WTC11 (cell line): ENCODE measurements around the gene MOV10L1. TPM values are rescaled to one million over a fixed set of nuclear protein-coding genes. Genes with fewer than 3 reads are reported as not detected.

Experiments
- ATAC-seq: fragments of 200-7000 bp; cut with Tn5 transposase; 2 replicates; pipeline ENCODE4 v1.10.0; 2021; ENCODE audit warnings: mild to moderate bottlenecking, moderate library complexity
- CTCF ChIA-PET: fragments of 300-600 bp; sonication (Branson Sonifier 250); formaldehyde crosslinking; loops from one replicate; lab custom pipeline; 2021; ENCODE audit warnings: antibody characterized with exemption; lab: Charles Lee
- POLR2A ChIA-PET: fragments of 350-600 bp; sonication (Branson Sonifier 250); formaldehyde crosslinking; loops from one replicate; lab custom pipeline; 2021; ENCODE audit warnings: antibody characterized with exemption; lab: Charles Lee
- DNase-seq: peaks from one replicate; pipeline ENCODE4 v3.0.0; 2021; ENCODE audit warnings: low spot score
- H3K27ac Mint-ChIP-seq: 2 replicates; pipeline ENCODE4 v1.8.0; 2021; ENCODE audit warnings: mixed read lengths
- H3K27me3 Mint-ChIP-seq: 2 replicates; pipeline ENCODE4 v1.8.0; 2021; ENCODE audit warnings: low read depth, mild to moderate bottlenecking, moderate library complexity, mixed read lengths
- H3K36me3 Mint-ChIP-seq: 2 replicates; pipeline ENCODE4 v1.8.0; 2021; ENCODE audit warnings: mixed read lengths
- H3K4me1 Mint-ChIP-seq: 2 replicates; pipeline ENCODE4 v1.8.0; 2022; ENCODE audit warnings: mixed read lengths
- H3K4me3 Mint-ChIP-seq: 2 replicates; pipeline ENCODE4 v1.8.0; 2021; ENCODE audit warnings: mild to moderate bottlenecking, moderate library complexity, mixed read lengths
- H3K9me3 Mint-ChIP-seq: 2 replicates; pipeline ENCODE4 v1.8.0; 2021; ENCODE audit warnings: mixed read lengths
- ATF1 ChIP-seq: sonication (generic); formaldehyde crosslinking; IDR thresholded peaks from 2 replicates; pipeline ENCODE4 v1.8.1; 2023; ENCODE audit warnings: mild to moderate bottlenecking, moderate library complexity, missing genetic modification reagents
- CBFB ChIP-seq: sonication (generic); formaldehyde crosslinking; IDR thresholded peaks from 2 replicates; pipeline ENCODE4 v1.8.1; 2022; ENCODE audit warnings: mild to moderate bottlenecking, low read depth, missing genetic modification reagents
- FOXJ3 ChIP-seq: sonication (generic); formaldehyde crosslinking; IDR thresholded peaks from 2 replicates; pipeline ENCODE4 v1.9.0; 2021; ENCODE audit warnings: missing genetic modification reagents, mild to moderate bottlenecking, borderline replicate concordance
- FOXK1 ChIP-seq: sonication (generic); formaldehyde crosslinking; IDR thresholded peaks from 2 replicates; pipeline ENCODE4 v1.8.0; 2022; ENCODE audit warnings: mild to moderate bottlenecking, moderate library complexity, missing genetic modification reagents
- GABPB1 ChIP-seq: sonication (generic); formaldehyde crosslinking; IDR thresholded peaks from 2 replicates; pipeline ENCODE4 v1.8.1; 2023; ENCODE audit warnings: mild to moderate bottlenecking, missing genetic modification reagents
- KAT7 ChIP-seq: sonication (generic); formaldehyde crosslinking; IDR thresholded peaks from 2 replicates; pipeline ENCODE4 v1.8.1; 2023; ENCODE audit warnings: missing genetic modification reagents, mild to moderate bottlenecking, borderline replicate concordance
- NR2C2 ChIP-seq: sonication (generic); formaldehyde crosslinking; IDR thresholded peaks from 2 replicates; pipeline ENCODE4 v1.8.0; 2022; ENCODE audit warnings: mild to moderate bottlenecking, missing genetic modification reagents
- RELA ChIP-seq: sonication (generic); formaldehyde crosslinking; IDR thresholded peaks from 2 replicates; pipeline ENCODE4 v1.8.1; 2022; ENCODE audit warnings: missing genetic modification reagents, mild to moderate bottlenecking, borderline replicate concordance
- TCF7 ChIP-seq: sonication (generic); formaldehyde crosslinking; IDR thresholded peaks from 2 replicates; pipeline ENCODE4 v1.8.0; 2022; ENCODE audit warnings: mild to moderate bottlenecking, low read depth, missing genetic modification reagents, moderate library complexity
- TEAD4 ChIP-seq: sonication (generic); formaldehyde crosslinking; IDR thresholded peaks from 2 replicates; pipeline ENCODE4 v1.8.0; 2022; ENCODE audit warnings: mild to moderate bottlenecking, missing genetic modification reagents
- ZNF532 ChIP-seq: fragments of 250-450 bp; sonication (Bioruptor Pico); IDR thresholded peaks from 2 replicates; pipeline ENCODE4 v1.9.0; 2021; ENCODE audit warnings: mild to moderate bottlenecking, borderline replicate concordance
- ZNF671 ChIP-seq: fragments of 250-450 bp; sonication (Bioruptor Pico); IDR thresholded peaks from 2 replicates; pipeline ENCODE4 v1.8.0; 2021; ENCODE audit warnings: mild to moderate bottlenecking
- total RNA-seq: library from RNA; stranded (reverse); gene quantifications from 3 replicates; pipeline ENCODE4 v1.2.3, GENCODE V29; 2021
- TF ChIP-seq, protein P1 (sequence below): sonication (generic); formaldehyde crosslinking; IDR thresholded peaks from 2 replicates; pipeline ENCODE4 v1.8.1; 2023; ENCODE audit warnings: mild to moderate bottlenecking, moderate library complexity, missing genetic modification reagents
- TF ChIP-seq, protein P2 (sequence below): sonication (generic); formaldehyde crosslinking; IDR thresholded peaks from 2 replicates; pipeline ENCODE4 v1.8.1; 2023; ENCODE audit warnings: mild to moderate bottlenecking, missing genetic modification reagents, borderline replicate concordance
- TF ChIP-seq, protein P3 (sequence below): sonication (generic); formaldehyde crosslinking; conservative IDR thresholded peaks from 2 replicates; pipeline ENCODE4 v1.8.1; 2022; ENCODE audit warnings: mild to moderate bottlenecking, missing genetic modification reagents
- TF ChIP-seq, protein P4 (sequence below): sonication (generic); formaldehyde crosslinking; IDR thresholded peaks from 2 replicates; pipeline ENCODE4 v1.8.1; 2022; ENCODE audit warnings: mild to moderate bottlenecking, missing genetic modification reagents, moderate library complexity, borderline replicate concordance
- TF ChIP-seq, protein P5 (sequence below): sonication (generic); formaldehyde crosslinking; IDR thresholded peaks from 2 replicates; pipeline ENCODE4 v1.8.0; 2022; ENCODE audit warnings: mild to moderate bottlenecking, missing genetic modification reagents

Gene MOV10L1
- total RNA-seq, 1 experiment from 2014 or later, result not detected

GRCh38 chr22:50057278-50058060 lies 32.3 kb upstream of the MOV10L1 start:
- peak overlapping the region; percentile 52 for H3K4me3 Mint-ChIP-seq
- H3K9me3 Mint-ChIP-seq, result peaks cover 11% of the 10 kb centered on the region
- peaks cover 12% of the 10 kb centered on the region for H3K4me1 Mint-ChIP-seq
- no peak for ATAC-seq
- H3K27ac Mint-ChIP-seq, result no peak overlapping the region
- DNase-seq, result no peak
- POLR2A ChIA-PET, result no interaction called here
- TF ChIP-seq, protein P1, sequence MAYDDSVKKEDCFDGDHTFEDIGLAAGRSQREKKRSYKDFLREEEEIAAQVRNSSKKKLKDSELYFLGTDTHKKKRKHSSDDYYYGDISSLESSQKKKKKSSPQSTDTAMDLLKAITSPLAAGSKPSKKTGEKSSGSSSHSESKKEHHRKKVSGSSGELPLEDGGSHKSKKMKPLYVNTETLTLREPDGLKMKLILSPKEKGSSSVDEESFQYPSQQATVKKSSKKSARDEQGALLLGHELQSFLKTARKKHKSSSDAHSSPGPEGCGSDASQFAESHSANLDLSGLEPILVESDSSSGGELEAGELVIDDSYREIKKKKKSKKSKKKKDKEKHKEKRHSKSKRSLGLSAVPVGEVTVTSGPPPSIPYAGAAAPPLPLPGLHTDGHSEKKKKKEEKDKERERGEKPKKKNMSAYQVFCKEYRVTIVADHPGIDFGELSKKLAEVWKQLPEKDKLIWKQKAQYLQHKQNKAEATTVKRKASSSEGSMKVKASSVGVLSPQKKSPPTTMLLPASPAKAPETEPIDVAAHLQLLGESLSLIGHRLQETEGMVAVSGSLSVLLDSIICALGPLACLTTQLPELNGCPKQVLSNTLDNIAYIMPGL, result no peak
- TF ChIP-seq TEAD4 (CRISPR knock-in tag) (no peak), RELA (CRISPR knock-in tag) (no peak), FOXJ3 (CRISPR knock-in tag) (no peak), KAT7 (CRISPR knock-in tag) (no peak), ATF1 (CRISPR knock-in tag) (no peak), FOXK1 (CRISPR knock-in tag) (no peak), ZNF671 (CRISPR knock-in tag) (no peak), NR2C2 (CRISPR knock-in tag) (no peak), GABPB1 (no peak), CBFB (CRISPR knock-in tag) (no peak), TCF7 (CRISPR knock-in tag) (no peak)
- TF ChIP-seq, protein P2, sequence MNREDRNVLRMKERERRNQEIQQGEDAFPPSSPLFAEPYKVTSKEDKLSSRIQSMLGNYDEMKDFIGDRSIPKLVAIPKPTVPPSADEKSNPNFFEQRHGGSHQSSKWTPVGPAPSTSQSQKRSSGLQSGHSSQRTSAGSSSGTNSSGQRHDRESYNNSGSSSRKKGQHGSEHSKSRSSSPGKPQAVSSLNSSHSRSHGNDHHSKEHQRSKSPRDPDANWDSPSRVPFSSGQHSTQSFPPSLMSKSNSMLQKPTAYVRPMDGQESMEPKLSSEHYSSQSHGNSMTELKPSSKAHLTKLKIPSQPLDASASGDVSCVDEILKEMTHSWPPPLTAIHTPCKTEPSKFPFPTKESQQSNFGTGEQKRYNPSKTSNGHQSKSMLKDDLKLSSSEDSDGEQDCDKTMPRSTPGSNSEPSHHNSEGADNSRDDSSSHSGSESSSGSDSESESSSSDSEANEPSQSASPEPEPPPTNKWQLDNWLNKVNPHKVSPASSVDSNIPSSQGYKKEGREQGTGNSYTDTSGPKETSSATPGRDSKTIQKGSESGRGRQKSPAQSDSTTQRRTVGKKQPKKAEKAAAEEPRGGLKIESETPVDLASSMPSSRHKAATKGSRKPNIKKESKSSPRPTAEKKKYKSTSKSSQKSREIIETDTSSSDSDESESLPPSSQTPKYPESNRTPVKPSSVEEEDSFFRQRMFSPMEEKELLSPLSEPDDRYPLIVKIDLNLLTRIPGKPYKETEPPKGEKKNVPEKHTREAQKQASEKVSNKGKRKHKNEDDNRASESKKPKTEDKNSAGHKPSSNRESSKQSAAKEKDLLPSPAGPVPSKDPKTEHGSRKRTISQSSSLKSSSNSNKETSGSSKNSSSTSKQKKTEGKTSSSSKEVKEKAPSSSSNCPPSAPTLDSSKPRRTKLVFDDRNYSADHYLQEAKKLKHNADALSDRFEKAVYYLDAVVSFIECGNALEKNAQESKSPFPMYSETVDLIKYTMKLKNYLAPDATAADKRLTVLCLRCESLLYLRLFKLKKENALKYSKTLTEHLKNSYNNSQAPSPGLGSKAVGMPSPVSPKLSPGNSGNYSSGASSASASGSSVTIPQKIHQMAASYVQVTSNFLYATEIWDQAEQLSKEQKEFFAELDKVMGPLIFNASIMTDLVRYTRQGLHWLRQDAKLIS, result no peak
- TF ChIP-seq, protein P3, sequence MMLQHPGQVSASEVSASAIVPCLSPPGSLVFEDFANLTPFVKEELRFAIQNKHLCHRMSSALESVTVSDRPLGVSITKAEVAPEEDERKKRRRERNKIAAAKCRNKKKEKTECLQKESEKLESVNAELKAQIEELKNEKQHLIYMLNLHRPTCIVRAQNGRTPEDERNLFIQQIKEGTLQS (CRISPR knock-in tag), result no peak
- TF ChIP-seq, protein P4, sequence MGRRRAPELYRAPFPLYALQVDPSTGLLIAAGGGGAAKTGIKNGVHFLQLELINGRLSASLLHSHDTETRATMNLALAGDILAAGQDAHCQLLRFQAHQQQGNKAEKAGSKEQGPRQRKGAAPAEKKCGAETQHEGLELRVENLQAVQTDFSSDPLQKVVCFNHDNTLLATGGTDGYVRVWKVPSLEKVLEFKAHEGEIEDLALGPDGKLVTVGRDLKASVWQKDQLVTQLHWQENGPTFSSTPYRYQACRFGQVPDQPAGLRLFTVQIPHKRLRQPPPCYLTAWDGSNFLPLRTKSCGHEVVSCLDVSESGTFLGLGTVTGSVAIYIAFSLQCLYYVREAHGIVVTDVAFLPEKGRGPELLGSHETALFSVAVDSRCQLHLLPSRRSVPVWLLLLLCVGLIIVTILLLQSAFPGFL (CRISPR knock-in tag), result no peak
- H3K36me3 Mint-ChIP-seq, result 0 out of 2 replicates have a peak, but pooled peaks cover 4% of the 10 kb centered on the region
- CTCF ChIA-PET, result interaction anchor here (1.2 to 2.7 kb wide), 3 partner anchors 8 to 127 kb away, joined by 3 to 15 read pairs (median 3); no protein-coding TSS in a partner anchor
- peaks cover 26% of the 10 kb centered on the region for H3K27me3 Mint-ChIP-seq

- Mint-ChIP-seq H3K4me3 (peak within 1 kb of the TSS; percentile 68), H3K27me3 (peaks cover 26% of the 10 kb centered on the region), H3K36me3 (0 out of 2 replicates have a peak, but pooled peaks cover 4% of the 10 kb centered on the region), H3K4me1 (peaks cover 12% of the 10 kb centered on the region), H3K27ac (no peak within 1 kb of the TSS), H3K9me3 (peaks cover 7% of the 10 kb centered on the region)
- POLR2A ChIA-PET, result no interaction called here
- peak; percentile 16; the same call in 1 of the 2 replicates for ATAC-seq
- no peak for DNase-seq
- CTCF ChIA-PET, result interaction anchor here (0.6 to 2.7 kb wide), 19 partner anchors 14 to 272 kb away, joined by 3 to 22 read pairs (median 4); partner anchors contain the start of gene MLC1
- TF ChIP-seq FOXK1 (CRISPR knock-in tag) (no peak), ZNF532 (CRISPR knock-in tag) (no peak)
- TF ChIP-seq, protein P5, sequence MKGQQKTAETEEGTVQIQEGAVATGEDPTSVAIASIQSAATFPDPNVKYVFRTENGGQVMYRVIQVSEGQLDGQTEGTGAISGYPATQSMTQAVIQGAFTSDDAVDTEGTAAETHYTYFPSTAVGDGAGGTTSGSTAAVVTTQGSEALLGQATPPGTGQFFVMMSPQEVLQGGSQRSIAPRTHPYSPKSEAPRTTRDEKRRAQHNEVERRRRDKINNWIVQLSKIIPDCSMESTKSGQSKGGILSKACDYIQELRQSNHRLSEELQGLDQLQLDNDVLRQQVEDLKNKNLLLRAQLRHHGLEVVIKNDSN (CRISPR knock-in tag), result no peak
- TF ChIP-seq, protein P1, result 0 out of 2 replicates have a peak, but pooled peaks have one; percentile 13
Measured at GRCh38 chr22:50058061-50058905, 31.5 kb upstream of the MOV10L1 start, which contains the start of gene TTLL8. TSS of gene TTLL8 (minus strand) at chr22:50058298.
